ENCODE data around the gene LRRC27. TPM values are rescaled to one million over a fixed set of nuclear protein-coding genes. Genes with fewer than 3 reads are reported as not detected.

Gene LRRC27
- polyA plus RNA-seq, 3 donors: 3.6 to 12.8 (median 3.6) TPM

DNA sequence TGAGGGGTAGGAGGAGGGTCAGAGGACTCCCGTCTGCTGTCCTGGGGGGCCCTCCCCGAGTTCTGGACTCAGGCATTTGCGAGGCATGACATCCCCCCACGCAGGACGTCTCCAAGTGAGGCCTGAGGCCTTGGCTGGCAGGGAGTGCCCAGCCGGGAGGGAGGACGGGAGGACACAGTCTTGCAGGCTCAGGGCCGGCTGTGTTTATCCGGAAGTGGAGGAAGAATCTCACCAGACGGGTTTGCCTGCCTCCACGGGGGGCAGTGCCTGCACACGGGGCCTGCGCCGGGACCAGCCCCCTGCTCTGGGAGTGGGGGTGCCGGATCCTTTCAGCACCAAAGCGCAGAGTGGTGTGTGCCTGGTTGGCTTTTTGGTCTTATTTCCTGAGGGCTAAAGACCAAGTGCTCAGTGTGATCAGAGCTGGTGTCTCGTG lies 75.9 kb downstream of the LRRC27 start:
- Histone ChIP-seq H3K4me3 (replicated peaks in 1 of 3; ENCODE audit: low read depth in 2 of 3, low read length in 3 of 3) (peak overlapping the region in 2 of 3 experiments; percentile 9 to 68), H3K36me3 (replicated peaks in 1 of 2; ENCODE audit: control insufficient read depth in 1 of 2, insufficient read depth in 2 of 2, low read length in 2 of 2) (peaks cover 26 to 28% of the 10 kb centered on the region in 2 donors), H3K4me1 (ENCODE audit: control insufficient read depth in 1 of 2, insufficient read depth in 2 of 2, low read length in 2 of 2) (peaks cover 52 to 55% of the 10 kb centered on the region in 2 donors), H3K4me2 (replicated peaks; ENCODE audit: extremely low read depth, low read length, poor library complexity, severe bottlenecking) (peak overlapping the region; percentile 78), H4K20me1 (ENCODE audit: insufficient read depth, low read length) (peaks cover 48% of the 10 kb centered on the region), H3K9me3 (replicated peaks in 1 of 2; ENCODE audit: control insufficient read depth in 1 of 2, insufficient read depth in 1 of 2, low read length in 2 of 2) (no peaks in the 10 kb centered on the region), H3K27ac (ENCODE audit: low read depth in 1 of 2, low read length in 2 of 2) (peak overlapping the region; percentile 25 to 73), H3K9ac (ENCODE audit: insufficient read depth, low read length, poor library complexity, severe bottlenecking) (peak overlapping the region; percentile 69), H3K79me2 (ENCODE audit: insufficient read depth, low read length) (peaks cover 87% of the 10 kb centered on the region), H2AFZ (ENCODE audit: insufficient read depth, low read depth, low read length, poor library complexity, severe bottlenecking) (peak overlapping the region; percentile 32), H3K27me3 (ENCODE audit: control insufficient read depth in 2 of 2, insufficient read depth in 2 of 2, low read length in 2 of 2) (no peaks in the 10 kb centered on the region)
- H3K9me3 Mint-ChIP-seq: no peaks in the 10 kb centered on the region
- TF ChIP-seq, protein P1, sequence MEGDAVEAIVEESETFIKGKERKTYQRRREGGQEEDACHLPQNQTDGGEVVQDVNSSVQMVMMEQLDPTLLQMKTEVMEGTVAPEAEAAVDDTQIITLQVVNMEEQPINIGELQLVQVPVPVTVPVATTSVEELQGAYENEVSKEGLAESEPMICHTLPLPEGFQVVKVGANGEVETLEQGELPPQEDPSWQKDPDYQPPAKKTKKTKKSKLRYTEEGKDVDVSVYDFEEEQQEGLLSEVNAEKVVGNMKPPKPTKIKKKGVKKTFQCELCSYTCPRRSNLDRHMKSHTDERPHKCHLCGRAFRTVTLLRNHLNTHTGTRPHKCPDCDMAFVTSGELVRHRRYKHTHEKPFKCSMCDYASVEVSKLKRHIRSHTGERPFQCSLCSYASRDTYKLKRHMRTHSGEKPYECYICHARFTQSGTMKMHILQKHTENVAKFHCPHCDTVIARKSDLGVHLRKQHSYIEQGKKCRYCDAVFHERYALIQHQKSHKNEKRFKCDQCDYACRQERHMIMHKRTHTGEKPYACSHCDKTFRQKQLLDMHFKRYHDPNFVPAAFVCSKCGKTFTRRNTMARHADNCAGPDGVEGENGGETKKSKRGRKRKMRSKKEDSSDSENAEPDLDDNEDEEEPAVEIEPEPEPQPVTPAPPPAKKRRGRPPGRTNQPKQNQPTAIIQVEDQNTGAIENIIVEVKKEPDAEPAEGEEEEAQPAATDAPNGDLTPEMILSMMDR (IDR thresholded peaks at IDR 0.05): peak; percentile 14
- peaks cover 53% of the 10 kb centered on the region for H3K4me1 Mint-ChIP-seq
- DNase-seq: peak in 1 of 3 donors; percentile 38
- peaks cover 1 to 3% (median 2%) of the 10 kb centered on the region in 3 donors for H3K27me3 Mint-ChIP-seq (ENCODE audit: low read depth in 3 of 3)
- H3K36me3 Mint-ChIP-seq: peaks cover 29 to 54% of the 10 kb centered on the region in 2 donors
- WGBS (ENCODE audit: insufficient coverage): 28% methylated on average over 17 of the region's 17 CpGs
- H3K4me3 Mint-ChIP-seq: peak overlapping the region; percentile 72 to 87
- intact Hi-C loops (cut with micrococcal nuclease): no loop called here
- H3K27ac Mint-ChIP-seq: peak overlapping the region; percentile 74 to 91 (median 89)

DNA sequence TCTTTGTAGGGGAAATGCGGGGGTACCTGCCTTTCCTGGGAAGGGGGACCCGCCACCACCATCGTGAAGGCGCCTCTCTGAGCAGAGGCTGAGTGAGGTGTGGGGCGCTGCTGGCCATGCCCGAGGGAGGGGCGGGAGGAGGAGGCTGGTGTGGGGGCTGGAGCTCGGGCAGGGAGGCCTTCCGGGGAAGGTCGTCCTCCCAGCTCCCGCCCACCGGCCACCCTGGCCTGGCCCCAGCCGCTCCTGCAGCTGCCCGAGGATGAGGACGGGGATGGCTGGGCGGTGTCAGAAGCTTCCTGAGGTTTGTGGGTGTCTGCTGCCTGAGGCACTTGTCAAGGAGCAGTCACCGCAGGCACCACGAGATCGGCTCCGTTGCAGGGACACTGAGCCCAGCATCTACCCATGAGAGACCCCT lies 76.4 kb downstream of the LRRC27 start:
- Histone ChIP-seq H3K4me2 (replicated peaks; ENCODE audit: extremely low read depth, low read length, poor library complexity, severe bottlenecking) (peak overlapping the region; percentile 78), H3K4me1 (ENCODE audit: control insufficient read depth in 1 of 2, insufficient read depth in 2 of 2, low read length in 2 of 2) (peaks cover 56 to 60% of the 10 kb centered on the region in 2 donors), H3K36me3 (replicated peaks in 1 of 2; ENCODE audit: control insufficient read depth in 1 of 2, insufficient read depth in 2 of 2, low read length in 2 of 2) (peaks cover 26 to 28% of the 10 kb centered on the region in 2 donors), H3K4me3 (replicated peaks in 1 of 3; ENCODE audit: low read depth in 2 of 3, low read length in 3 of 3) (peak overlapping the region in 2 of 3 experiments; percentile 9 to 68), H3K9ac (ENCODE audit: insufficient read depth, low read length, poor library complexity, severe bottlenecking) (peak overlapping the region; percentile 69), H2AFZ (ENCODE audit: insufficient read depth, low read depth, low read length, poor library complexity, severe bottlenecking) (peak overlapping the region; percentile 32), H3K79me2 (ENCODE audit: insufficient read depth, low read length) (peaks cover 87% of the 10 kb centered on the region), H3K27me3 (ENCODE audit: control insufficient read depth in 2 of 2, insufficient read depth in 2 of 2, low read length in 2 of 2) (no peaks in the 10 kb centered on the region), H4K20me1 (ENCODE audit: insufficient read depth, low read length) (peaks cover 43% of the 10 kb centered on the region), H3K27ac (ENCODE audit: low read depth in 1 of 2, low read length in 2 of 2) (peak overlapping the region; percentile 25 to 73), H3K9me3 (replicated peaks in 1 of 2; ENCODE audit: control insufficient read depth in 1 of 2, insufficient read depth in 1 of 2, low read length in 2 of 2) (no peaks in the 10 kb centered on the region)
- TF ChIP-seq, protein P1 (IDR thresholded peaks at IDR 0.05): peak; percentile 1
- peaks cover 54% of the 10 kb centered on the region for H3K4me1 Mint-ChIP-seq
- no peak for DNase-seq
- no peaks in the 10 kb centered on the region for H3K9me3 Mint-ChIP-seq
- WGBS (ENCODE audit: insufficient coverage): 12% methylated on average over 19 of the region's 20 CpGs
- peak overlapping the region; percentile 46 to 91 (median 86) for H3K27ac Mint-ChIP-seq
- peaks cover under 1 to 2% (median 1%) of the 10 kb centered on the region in 3 donors for H3K27me3 Mint-ChIP-seq (ENCODE audit: low read depth in 3 of 3)
- intact Hi-C loops (cut with micrococcal nuclease): no loop called here
- peak overlapping the region; percentile 72 to 87 for H3K4me3 Mint-ChIP-seq
- peaks cover 26 to 52% of the 10 kb centered on the region in 2 donors for H3K36me3 Mint-ChIP-seq
